HG03571 (cell line): Measurements from ENCODE around the gene MAST3.

ENCODE experiments used
- ATAC-seq: cut with Tn5 transposase; IDR thresholded peaks from one replicate; pipeline ENCODE4 v1.9.1; 2021; ENCODE audit not compliant: unreplicated experiment

MAST3 gene

DNA sequence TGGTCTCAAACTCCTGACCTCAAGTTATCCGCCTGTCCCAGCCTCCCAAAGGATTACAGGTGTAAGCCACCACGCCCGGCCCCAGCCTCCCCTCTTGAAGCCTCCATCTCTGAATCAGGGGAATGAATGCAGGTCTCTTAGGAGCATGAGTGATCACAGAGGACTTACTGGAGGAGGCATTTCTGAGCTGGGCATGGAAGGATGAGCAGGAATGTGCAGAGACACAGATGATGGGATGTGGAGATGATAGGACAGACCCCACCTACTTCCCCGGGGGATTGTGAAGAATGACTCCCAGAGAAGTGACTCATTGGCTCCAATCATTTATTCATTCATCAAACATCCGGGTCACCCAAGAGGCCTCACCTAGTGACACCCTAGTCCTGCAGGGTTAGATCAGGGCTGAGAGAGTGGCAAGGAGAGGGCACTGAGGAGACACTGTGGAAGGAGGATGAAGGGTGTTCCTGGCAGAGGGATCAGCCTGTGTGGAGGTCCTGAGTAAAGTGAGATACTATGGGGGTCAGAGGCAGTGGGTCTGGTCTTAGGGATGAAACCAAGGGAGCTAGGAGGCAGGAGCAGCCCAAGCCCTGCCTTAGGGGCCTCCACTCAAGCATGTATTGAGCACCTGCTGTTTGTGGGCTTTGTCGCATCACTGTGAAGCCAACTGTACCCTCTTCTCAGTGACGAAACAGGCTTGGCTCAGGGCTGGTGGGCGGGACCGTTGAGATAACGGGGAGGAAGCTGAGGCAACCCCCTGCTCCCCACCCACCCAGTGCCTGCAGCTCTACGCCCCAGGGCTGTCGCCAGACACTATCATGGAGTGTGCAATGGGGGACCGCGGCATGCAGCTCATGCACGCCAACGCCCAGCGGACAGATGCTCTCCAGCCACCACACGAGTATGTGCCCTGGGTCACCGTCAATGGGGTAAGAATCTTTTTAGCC is 79.1 kb downstream of the MAST3 start:
- ATAC-seq = no peak

DNA sequence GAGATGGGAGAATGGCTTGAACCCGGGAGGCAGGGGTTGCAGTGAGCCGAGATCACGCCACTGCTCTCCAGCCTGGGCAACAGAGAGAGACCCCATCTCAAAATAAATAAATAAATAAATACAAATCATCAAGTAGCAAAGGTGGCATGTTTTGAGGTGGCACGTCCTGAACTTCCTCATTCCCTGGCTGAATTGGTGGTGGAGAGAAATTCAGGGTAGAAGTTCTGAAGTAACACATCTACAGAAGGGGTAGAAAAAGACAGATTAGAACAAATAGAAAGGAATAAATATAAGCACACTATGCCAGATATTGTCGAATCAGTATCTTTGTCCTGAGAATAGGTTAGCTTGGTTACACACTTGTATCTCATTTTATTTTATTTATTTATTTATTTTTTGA is 82.4 kb downstream of the MAST3 start:
- ATAC-seq = no peak

DNA sequence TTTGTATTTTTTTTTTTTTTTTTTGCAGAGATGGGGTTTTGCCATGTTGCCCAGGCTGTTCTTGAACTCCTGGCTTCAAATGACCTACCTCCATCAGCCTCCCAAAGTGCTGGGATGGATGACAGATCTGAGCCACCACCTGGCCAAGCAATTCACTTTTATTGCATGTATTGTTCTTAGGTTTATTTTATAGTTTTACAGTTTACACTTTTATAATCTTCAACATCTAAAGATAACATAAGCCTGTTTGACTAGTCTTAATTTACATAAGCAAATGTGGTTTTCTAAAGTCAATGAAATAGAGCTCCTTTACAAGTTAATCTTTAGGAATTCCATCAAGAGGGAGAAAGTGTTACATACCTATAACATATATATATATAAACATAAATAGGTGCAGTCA is 86.0 kb downstream of the MAST3 start:
- no peak for ATAC-seq

DNA sequence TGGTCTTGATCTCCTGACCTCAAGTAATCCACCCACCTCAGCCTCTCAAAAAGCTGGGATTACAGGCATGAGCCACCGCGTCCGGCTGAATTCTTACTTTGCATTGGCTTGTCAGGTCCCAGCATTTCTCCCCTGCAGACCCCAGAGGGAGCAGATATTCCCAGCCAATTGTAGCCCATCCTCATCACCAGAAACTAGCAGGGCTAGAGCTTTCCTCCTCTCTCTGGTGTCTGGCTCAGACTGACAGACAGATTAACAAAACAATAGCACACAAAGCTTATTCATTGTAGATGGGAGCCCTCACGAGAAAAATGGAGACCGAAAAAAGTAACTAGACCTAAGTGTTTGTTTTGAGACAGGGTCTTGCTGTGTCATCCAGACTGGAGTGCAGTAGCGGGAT is 88.0 kb downstream of the MAST3 start:
- ATAC-seq = no peak

DNA sequence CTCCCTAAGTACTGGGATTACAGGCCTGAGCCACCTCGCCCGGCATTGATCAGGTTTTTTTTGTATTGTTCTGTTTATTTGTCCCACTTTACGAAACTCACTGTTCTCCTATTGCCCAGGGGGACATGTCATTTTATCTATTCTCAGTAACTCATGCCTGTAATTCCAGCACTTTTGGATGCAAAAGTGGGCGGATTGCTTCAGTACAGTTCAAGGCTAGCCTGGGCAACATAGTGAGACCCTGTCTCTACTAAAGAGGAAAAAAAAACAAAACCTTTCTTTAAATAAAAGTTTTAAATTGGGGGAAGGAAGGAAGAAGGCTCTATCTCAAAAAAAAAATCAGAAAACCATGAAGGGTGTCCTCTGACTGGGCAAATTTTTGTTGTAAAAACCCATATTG is 92.7 kb downstream of the MAST3 start:
- ATAC-seq = no peak

DNA sequence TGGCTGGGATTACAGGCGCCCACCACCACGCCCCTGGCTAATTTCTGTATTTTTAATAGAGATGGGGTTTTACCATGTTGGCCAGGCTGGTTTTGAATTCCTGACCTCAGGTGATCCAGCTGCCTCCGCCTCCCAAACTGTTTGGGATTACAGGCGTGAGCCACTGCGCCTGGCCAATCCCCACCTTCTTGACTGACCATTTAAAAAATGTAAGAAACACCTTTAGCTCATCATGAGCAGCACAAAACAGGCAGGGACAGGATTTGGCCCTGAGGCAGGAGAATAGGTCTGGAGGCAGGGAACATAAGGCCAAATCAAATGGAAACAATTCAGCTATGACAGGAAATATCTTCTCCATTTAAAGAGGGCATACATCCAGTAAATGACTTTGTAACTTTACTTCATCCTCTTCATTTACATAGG is 94.1 kb downstream of the MAST3 start:
- ATAC-seq = no peak

DNA sequence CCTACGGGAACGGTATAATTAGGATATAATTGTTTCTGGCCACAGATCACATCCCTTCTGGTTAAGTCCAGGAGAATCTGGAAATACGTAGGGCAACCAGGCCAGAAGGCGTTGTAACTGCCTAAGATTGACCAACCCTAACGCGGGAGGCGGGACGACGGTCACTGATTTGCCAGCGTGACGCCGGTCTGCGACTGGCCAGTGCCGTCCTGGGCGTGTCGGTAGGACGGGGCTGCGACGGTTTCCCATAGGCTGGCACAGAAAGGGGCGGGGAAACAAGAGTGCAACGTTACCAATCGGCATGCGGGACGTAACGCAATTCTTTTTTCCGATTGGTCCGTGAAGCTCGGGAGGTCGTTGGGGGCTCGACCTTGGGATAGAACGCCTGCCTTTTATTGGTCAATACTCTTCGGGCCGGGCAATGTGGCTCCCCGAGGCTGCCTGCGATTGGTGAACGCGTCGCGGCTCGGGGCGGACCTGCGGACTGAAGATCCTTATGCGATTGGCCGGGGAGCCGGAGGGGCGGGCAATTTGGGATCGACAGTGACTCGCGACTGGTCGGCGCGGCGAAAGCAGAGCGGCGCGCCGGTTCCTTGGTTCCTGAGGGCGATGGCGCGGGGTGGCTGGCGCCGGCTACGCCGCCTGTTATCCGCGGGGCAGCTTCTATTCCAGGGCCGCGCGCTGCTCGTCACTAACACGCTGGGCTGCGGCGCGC is 95.3 kb downstream of the MAST3 start, which contains the start of gene MPV17L2:
Gene MPV17L2 (plus strand): TSS at position 546 of the 715 bp plus-strand sequence. CDS start 64 bp downstream, at position 610.
- ATAC-seq = peak; percentile 72

DNA sequence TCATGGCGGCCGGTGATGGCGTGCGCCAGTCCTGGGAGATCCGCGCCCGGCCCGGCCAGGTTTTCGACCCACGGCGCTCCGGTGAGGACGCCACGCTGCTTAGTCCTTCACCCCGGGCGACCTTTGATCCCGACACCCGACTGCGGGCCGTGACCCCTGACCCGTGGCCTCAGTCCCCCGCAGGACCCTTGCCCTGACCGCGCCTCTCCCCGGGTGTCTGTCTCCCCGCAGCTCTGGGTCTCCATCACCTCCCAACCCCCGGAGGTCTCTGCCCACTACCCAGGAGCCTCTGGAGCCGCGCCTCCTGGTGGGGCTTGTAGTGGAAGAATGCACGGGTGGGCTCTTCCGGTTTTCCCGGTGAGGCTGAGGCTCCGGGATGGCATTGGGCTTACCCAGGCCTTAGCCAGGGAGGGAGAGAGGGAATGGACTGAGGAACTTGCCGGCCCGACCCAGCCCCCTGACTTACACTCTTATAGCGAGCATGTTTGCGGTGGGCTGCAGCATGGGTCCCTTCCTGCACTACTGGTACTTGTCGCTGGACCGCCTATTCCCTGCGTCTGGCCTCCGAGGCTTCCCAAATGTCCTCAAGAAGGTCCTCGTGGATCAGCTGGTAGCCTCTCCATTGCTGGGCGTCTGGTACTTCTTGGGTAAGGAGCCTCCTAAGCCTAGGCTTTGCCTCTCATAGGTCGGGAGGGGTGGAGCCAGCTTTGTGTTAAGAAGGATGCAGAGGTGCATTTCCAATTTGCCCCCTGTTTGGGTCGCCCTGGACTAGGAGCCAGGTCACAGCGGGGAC is 96.0 kb downstream of the MAST3 start:
- peak; percentile 3 for ATAC-seq

DNA sequence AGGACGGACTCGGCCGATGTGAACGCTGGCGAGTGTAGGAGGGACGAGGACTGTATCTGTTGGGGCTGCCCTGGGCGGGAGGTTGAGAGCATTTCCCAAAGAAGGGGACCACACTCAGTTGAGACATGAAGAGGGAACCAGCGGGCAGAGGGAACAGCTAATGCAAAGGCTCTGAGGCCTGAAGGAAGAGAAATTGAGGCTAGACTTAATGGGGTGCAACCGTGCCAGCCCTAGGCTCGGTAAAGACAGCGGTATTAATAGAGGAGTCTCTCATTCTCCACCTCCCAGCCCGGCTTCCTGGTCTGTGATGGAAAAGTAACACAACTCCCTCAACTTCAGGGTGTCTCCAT is 96.6 kb downstream of the MAST3 start:
- ATAC-seq = no peak

DNA sequence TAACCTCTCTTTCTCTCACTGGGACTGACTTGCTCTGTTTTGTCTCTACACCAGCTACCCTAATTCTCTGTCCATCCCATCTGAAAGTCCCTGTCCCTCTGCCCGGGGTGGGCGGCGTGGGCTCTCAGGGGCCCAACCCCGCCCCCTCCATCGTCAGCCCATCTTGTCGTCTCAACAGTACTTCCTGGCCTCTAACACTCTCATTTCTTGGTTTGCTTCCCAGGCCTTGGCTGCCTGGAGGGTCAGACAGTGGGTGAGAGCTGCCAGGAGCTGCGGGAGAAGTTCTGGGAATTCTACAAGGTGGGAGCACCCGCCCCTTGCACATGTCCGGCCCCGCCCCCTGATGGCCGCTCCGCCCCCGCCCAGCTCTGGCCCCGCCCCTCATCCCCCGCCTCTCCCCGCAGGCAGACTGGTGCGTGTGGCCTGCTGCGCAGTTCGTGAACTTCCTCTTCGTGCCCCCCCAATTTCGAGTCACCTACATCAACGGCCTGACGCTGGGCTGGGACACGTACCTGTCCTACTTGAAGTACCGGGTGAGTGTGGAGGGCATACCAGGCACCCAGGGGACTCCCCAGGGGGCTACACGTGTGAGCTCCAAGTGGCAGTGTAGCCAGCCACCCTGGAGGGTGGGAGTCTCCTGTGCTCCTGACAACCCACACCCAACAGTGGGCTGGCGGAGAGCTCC is 97.1 kb downstream of the MAST3 start:
- no peak for ATAC-seq

DNA sequence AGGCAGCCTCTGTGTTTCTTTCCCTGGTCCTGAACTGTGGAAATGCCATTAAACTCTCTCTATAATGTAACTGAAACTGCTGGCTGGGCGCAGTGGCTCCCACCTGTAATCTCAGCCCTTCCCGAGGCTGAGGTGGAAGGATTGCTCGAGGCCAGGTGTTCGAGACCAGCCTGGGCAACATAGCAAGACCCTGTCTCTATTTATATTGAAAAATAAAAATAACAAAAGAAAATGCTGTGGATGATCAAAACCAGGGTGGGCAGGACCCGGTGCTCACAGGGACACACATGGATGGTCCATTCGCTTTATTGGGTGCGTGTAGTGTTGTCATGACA is 98.9 kb downstream of the MAST3 start:
- ATAC-seq = no peak

DNA sequence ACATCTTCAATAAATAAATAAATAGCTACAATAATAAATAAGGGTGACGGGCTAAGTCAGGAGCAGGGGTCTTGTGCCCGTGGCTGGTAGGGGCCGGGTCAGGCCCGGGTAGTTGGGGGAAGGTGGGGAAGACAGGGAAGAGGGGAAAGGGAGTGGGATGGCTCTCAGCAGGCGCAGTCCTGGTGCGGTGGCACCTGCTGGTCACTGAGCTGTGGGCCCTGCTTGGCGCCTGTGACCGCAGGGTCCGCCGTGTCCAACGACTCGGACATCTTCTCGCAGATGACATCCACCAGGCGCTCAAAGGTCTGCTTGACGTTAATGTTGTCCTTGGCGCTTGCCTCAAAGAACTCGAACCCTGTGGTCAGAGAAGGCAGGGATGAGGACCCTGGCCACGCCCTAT is 99.7 kb downstream of the MAST3 start:
- no peak for ATAC-seq

DNA sequence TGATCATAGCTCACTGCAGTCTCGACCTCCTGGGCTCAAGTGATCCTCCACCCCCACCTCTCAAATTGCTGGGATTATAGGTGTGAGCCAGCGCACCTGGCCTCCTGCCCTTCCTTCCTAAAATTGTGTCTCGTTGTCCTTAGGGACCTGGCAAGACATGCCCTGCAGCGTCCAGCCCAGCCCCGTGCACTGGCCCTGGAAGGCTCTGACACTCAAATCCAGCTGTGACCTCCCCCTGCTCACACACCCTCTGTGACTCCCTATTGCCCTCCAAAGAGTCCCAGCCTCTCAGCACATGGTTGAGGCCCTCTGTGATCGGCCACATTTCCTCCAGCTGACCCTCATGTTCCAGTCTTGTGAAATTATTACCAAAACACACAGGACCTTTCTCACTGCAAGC is 100.4 kb downstream of the MAST3 start:
- ATAC-seq = no peak

DNA sequence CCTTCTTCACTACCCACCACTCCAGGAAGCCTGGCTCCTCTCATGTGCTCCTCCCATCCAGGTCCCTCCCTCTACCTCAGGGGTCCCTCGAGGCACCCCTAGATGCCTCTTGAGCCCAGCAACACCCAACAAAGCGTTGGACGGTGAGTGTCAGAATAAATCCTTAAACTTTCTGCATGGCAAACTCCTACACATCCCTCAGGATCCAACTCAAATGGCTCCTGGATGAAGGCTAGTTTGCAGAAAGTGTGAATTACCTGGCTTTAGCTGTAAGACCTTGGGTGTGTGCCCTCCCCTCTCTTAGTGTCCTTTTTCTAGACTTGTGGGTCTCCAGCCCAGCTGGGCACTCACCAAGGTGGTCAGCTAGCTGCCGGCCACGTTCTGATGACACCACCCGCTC is 100.8 kb downstream of the MAST3 start:
- no peak for ATAC-seq
